Measurements from ENCODE around the gene GPRC6A. TPM values are rescaled to one million over a fixed set of nuclear protein-coding genes. Genes with fewer than 3 reads are reported as not detected.

Gene GPRC6A
- total RNA-seq, 4 donors from 2014 or later, result not detected

GRCh38 chr6:116866281-116866871 lies 37.5 kb upstream of the GPRC6A start:
- TF ChIP-seq, protein P1, sequence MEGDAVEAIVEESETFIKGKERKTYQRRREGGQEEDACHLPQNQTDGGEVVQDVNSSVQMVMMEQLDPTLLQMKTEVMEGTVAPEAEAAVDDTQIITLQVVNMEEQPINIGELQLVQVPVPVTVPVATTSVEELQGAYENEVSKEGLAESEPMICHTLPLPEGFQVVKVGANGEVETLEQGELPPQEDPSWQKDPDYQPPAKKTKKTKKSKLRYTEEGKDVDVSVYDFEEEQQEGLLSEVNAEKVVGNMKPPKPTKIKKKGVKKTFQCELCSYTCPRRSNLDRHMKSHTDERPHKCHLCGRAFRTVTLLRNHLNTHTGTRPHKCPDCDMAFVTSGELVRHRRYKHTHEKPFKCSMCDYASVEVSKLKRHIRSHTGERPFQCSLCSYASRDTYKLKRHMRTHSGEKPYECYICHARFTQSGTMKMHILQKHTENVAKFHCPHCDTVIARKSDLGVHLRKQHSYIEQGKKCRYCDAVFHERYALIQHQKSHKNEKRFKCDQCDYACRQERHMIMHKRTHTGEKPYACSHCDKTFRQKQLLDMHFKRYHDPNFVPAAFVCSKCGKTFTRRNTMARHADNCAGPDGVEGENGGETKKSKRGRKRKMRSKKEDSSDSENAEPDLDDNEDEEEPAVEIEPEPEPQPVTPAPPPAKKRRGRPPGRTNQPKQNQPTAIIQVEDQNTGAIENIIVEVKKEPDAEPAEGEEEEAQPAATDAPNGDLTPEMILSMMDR (IDR thresholded peaks at IDR 0.05), result no peak
- TF ChIP-seq POLR2A (IDR thresholded peaks at IDR 0.05), result no peak
- WGBS, 2 donors, result 88 to 90% methylated on average over 3 of the region's 3 CpGs
- DNase-seq (ENCODE audit: low spot score in 2 of 2), result no peak
- H3K4me3 ChIP-seq (ENCODE audit: low read depth, poor library complexity, severe bottlenecking), result no peak overlapping the region
- intact Hi-C loops (cut with DNase I; ENCODE audit: low total_unique reads), result no loop called here

- DNase-seq (ENCODE audit: low spot score in 2 of 2), result no peak
- H3K4me3 ChIP-seq (ENCODE audit: low read depth, poor library complexity, severe bottlenecking), result no peak overlapping the region
- no peak for TF ChIP-seq POLR2A (IDR thresholded peaks at IDR 0.05)
- TF ChIP-seq, protein P1 (IDR thresholded peaks at IDR 0.05), result no peak
- intact Hi-C loops (cut with DNase I; ENCODE audit: low total_unique reads), result no loop called here
Measured at GRCh38 chr6:116859264-116859663, 30.4 kb upstream of the GPRC6A start.

GRCh38 chr6:116858060-116858459 lies 29.2 kb upstream of the GPRC6A start:
- H3K4me3 ChIP-seq (ENCODE audit: low read depth, poor library complexity, severe bottlenecking), result no peak overlapping the region
- intact Hi-C loops (cut with DNase I; ENCODE audit: low total_unique reads), result no loop called here
- no peak for TF ChIP-seq POLR2A (IDR thresholded peaks at IDR 0.05)
- TF ChIP-seq, protein P1 (IDR thresholded peaks at IDR 0.05), result no peak
- DNase-seq (ENCODE audit: low spot score in 2 of 2), result no peak

GRCh38 chr6:116847227-116847626 lies 18.3 kb upstream of the GPRC6A start:
- H3K4me3 ChIP-seq (ENCODE audit: low read depth, poor library complexity, severe bottlenecking), result no peak overlapping the region
- intact Hi-C loops (cut with DNase I; ENCODE audit: low total_unique reads), result no loop called here
- 11 to 25% methylated on average over 1 of the region's 1 CpG for WGBS, 2 donors
- no peak for DNase-seq (ENCODE audit: low spot score in 2 of 2)
- TF ChIP-seq POLR2A (IDR thresholded peaks at IDR 0.05), result no peak
- TF ChIP-seq, protein P1 (IDR thresholded peaks at IDR 0.05), result no peak

GRCh38 chr6:116842459-116842858 lies 13.6 kb upstream of the GPRC6A start:
- intact Hi-C loops (cut with DNase I; ENCODE audit: low total_unique reads), result no loop called here
- H3K4me3 ChIP-seq (ENCODE audit: low read depth, poor library complexity, severe bottlenecking), result no peak overlapping the region
- WGBS, 2 donors, result 66 to 67% methylated on average over 1 of the region's 1 CpG
- no peak for DNase-seq (ENCODE audit: low spot score in 2 of 2)
- TF ChIP-seq POLR2A (IDR thresholded peaks at IDR 0.05), result no peak
- TF ChIP-seq, protein P1 (IDR thresholded peaks at IDR 0.05), result no peak

GRCh38 chr6:116840091-116840490 lies 11.2 kb upstream of the GPRC6A start:
- no peak for DNase-seq (ENCODE audit: low spot score in 2 of 2)
- intact Hi-C loops (cut with DNase I; ENCODE audit: low total_unique reads), result no loop called here
- no peak for TF ChIP-seq POLR2A (IDR thresholded peaks at IDR 0.05)
- TF ChIP-seq, protein P1 (IDR thresholded peaks at IDR 0.05), result no peak
- no peak overlapping the region for H3K4me3 ChIP-seq (ENCODE audit: low read depth, poor library complexity, severe bottlenecking)
- WGBS, 2 donors, result 54 to 59% methylated on average over 2 of the region's 2 CpGs

Measured in lower leg skin (tissue), 4 donors.